Activated CD4-positive, alpha-beta T cell treated with anti-CD3 and anti-CD28 coated beads, Interleukin-10, Interleukin-2, amounts not matched to agents 100 ng/mL and 50 ng/mL, durations not matched to agents 16 hours and 8 hours (primary cell): ENCODE data around the gene SWAP70.
"Not testable (repeated sequence)": the region's sequence is repeated elsewhere in the genome, so short reads cannot be mapped to it uniquely, and the experiment has no call there.

Source experiments
- DNase-seq: peaks from one replicate; pipeline ENCODE4 v3.0.0-alpha.2; 2020

SWAP70 gene

DNA sequence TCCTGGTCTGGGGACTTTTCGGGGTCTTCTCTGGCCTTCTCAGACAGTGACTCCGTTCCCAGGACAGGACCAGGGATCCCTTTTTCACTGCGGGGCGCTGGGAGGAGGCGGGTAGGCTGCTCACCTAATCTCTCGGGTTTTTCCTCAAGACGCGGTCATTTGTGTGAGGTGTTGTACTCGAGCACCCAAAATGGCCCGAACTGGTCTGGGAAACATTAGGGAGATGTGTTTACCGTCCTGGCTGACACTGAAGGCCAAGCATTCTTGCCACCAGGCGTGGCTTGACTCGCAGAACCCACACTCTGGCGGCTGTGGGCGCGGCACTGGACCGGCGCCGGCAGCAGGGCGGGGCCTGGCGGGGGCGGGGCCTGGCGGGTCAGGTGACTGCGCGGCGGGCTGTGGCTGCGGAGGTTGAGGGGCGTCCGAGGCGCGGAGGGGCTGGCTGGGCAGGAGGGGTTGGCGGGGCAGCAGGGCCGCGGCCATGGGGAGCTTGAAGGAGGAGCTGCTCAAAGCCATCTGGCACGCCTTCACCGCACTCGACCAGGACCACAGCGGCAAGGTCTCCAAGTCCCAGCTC lies at the start of gene SWAP70:
TSS of gene SWAP70 (plus strand) at position 379 of the 577 bp plus-strand sequence. CDS start at position 482, 103 bp downstream.
- peak; percentile 88 for DNase-seq

DNA sequence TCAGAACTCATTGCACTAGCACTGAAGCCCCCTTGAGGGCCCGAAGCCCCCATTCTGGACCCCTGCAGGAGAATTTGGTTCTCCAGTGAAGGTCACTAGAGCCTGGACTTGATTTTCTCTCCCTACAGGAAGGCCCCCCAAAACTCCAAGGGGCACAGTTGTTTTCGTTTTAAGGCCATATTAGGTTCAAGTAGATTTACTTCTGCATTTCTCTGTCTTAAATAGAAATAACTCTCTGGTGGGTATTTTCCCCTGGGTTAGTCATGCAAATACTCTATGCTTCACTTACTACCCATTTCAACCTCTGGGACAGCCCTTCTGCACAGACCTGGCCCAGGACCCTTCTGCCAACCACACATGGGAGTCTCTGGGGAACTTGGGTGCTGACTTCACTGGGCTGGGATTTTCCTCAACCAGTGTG lies 48.8 kb upstream of the SWAP70 start:
- DNase-seq, result peak; percentile 6

DNA sequence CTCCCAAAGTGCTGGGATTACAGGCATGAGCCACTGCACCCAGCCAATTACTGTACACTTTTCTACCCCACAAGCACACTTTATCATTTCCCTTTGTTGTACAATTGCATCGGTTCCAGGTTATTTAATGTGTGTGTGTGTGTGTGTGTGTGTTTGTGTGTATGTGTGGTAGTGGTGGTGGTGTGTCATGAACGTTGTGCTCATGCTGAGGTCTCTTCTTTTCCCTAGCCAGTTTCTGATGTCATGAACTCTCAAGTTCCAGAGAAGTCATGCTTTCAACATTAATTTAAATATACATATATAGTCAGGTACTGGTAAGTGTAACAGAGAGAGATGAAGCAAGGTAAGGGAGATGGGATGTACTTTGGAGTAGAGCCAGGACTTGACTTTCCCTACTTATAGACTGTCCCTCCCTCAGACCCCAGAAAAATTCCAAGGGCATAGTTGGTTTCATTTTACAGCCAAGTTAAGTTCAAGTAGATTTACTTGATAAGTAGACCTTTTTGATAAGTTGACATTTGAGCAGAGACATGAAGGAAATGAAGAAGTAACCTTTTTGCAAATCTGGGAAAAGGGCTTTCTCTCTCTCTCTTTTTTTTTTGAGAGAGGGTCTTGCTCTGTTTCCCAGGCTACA lies 47.7 kb upstream of the SWAP70 start:
- DNase-seq, result no peak

DNA sequence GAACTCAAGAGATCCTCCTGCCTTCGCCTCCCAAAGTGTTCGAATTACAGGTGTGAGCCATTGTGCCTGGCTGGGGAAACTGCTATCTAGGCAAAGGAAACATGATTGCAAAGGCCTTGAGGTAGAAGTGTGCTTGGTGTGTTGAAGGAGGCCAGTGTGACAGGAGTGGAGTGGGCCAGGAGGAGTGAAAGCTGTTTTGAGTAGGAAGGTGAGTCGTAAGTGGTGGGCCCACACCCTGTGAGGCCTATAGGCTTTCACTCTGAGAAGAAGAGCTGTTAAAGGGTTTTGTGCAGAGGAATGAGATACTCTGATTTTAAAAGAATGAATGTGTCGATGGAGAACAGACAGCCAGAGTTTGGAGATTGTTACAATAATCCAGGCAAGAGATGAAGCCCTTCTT lies 47.0 kb upstream of the SWAP70 start:
- DNase-seq, result peak; percentile 9

DNA sequence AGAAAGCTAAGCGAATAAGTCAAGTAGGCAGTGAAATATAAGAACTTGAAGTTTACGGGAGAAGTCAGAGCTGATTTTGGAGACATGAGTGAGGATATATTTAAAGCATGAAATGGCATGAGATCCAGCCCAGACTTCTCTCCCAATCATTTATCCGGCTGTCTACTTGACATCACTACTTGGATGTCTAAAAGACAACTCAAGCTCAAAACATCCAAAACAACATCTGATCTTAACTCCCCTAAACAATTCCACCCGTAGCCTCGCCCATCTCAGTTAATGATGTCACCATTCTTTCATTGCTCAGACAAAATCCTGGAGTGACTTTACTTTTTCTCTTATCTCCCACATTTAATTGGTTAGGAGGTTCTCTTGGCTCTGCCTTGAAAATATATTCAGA lies 45.9 kb upstream of the SWAP70 start:
- DNase-seq, result no peak

DNA sequence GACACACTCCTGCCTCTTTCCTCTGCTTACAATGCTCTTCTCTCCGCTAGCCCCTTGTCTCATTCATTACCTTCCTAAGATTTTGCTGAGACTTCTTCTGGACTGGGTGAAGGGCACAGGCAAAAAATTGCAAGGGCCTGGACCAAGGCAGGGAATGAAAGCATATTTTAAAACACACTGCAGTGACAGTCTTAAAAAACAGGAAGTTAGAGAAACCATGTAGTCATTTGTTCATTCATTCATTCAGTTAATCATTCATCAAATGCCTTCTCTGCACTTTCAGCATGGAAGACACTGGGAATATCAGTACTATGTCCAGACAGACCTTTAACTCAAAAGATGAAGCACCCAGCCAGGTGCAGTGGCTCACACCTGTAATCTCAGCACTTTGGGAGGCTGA lies 44.9 kb upstream of the SWAP70 start:
- no peak for DNase-seq

DNA sequence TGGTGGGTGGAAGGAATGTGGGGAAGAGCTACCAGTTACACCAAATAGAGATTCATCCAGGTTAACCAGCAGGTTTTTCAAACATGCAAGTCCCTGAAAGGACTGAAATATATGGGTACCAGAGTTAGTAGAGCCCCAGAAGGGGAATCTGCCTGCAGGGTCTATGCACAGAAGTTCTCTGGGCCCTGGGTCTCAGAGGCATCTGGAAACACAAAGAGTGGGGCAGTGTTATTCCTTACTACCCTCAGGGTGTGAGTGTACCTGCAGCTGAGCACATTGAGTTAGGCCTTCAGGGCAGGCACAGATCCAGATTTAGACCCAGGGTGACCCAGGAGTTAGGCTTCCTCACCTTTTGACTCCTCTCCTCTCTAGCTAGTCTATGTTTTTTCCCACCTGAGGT lies 43.9 kb upstream of the SWAP70 start:
- DNase-seq, result no peak

DNA sequence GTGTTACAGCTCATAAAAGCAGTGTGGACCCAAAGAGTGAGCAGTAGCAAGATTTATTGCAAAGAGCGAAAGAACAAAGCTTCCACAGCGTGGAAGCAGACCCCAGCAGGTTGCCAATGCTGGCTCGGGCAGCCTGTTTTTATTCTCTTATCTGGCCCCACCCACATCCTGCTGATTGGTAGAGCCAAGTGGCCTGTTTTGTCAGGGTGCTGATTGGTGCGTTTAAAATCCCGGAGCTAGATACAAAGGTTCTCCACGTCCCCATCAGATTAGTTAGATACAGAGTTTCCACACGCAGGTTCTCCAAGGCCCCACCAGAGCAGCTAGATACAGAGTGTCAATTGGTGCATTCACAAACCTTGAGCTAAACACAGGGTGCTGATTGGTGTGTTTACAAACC lies 41.5 kb upstream of the SWAP70 start:
- not testable (repeated sequence) for DNase-seq

DNA sequence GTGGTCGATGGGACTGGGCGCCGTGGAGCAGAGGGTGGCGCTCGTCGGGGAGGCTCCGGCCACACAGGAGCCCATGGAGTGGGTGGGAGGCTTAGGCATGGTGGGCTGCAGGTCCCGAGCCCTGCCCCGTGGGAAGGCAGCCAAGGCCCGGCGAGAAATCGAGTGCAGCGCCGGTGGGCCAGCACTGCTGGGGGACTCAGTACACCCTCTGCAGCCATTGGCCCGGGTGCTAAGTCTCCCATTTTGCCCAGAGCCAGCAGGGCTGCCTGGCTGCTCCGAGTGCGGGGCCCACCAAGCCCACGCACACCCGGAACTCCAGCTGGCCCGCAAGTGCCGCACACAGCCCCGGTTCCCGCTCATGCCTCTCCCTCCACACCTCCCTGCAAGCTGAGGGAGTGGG lies 40.8 kb upstream of the SWAP70 start:
- not testable (repeated sequence) for DNase-seq

DNA sequence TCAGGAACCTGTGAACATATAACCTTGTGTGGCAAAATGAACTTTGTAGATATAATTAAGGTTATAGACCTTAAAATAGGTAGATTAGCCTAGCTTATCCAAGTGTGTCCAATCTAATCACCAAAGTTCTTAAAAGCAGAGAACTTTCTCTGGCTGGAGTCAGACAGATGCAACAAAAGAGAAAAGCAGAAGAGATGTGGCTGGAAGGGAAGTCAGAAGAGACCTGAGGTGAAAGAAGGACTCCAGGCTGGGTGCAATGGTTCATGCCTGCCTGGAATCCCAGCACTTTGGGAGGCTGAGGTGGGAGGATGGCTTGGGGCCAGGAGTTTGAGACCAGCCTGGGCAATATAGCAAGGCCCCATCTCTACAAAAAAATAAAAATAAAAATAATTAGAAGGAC lies 39.4 kb upstream of the SWAP70 start:
- no peak for DNase-seq

DNA sequence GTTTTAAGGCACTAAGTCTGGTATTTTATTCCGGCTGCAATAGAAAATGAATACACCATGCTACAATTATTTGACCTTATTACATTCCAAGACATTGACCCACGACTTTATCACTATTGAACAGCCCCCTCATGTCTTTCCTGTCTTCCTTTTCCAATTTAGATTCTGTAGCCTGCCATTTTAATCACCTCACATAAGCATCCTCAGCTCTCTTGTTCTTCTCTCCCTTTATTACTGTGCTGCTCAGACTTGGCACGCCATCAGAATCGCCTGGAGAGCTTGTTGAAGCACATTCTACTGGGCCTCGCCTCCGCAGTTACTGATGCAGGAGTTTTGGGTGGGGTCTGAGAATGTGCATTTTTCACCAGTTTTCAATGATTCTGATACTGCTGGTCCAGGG lies 38.7 kb upstream of the SWAP70 start:
- no peak for DNase-seq

DNA sequence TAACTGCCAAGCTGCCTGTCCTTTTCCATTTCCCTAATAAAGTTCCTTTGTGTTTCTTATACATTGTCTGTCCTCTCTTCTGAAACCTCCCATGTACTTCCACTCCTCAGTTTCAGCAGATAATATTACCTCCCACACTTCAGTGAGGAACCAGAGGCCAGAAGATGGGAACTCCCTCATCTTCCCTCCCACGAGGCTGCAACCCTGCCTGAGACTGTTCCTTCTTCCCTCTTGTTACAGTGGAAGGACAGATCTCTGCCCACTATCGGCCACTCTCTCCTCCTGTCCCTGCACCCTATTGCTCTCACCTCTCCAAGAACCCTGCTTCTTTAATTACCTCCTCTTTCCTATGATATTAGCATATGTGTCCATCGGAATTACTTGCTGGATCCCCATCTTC lies 38.1 kb upstream of the SWAP70 start:
- no peak for DNase-seq

DNA sequence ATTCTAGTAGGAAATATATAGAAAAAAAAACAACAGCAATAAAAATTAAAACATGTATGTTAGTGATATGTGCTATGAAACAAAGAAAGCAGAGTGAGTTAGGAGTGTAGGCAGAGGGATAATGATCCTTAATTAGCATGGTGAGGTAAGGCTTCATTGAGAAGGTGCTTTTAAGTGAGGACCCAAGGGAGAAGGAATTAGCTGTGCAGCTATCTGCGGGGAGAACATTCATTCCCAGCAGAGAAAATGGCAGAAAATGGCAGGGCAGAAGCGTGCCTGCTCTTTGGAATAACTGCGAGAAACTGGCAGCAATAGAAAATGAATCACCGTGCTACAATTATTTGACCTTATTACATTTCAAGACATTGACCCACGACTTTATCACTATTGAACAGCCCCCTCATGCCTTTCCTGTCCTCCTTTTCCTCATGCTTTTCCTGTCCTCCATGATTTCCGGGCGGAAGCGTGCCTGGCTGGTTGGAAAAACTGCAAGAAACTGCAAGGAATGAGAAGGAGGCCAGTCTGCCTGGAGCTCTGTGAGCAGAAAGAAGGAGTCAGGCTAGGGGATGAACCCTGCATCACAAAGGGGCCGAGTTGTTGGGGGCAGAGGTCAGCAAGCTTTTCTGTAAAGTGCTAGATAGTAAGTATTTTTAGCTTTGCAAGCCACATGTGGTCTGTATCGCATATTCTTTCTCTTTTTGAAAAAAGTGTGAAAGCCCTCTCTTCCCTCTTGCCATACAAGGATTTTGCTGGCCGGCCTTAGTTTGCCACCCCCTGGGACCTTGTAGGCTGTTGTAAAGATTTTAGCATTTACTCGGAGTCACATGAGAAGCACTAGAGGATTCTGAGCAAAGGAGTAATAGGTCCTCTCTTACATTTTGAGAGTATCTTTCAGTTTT lies 37.1 kb upstream of the SWAP70 start:
- no peak for DNase-seq

DNA sequence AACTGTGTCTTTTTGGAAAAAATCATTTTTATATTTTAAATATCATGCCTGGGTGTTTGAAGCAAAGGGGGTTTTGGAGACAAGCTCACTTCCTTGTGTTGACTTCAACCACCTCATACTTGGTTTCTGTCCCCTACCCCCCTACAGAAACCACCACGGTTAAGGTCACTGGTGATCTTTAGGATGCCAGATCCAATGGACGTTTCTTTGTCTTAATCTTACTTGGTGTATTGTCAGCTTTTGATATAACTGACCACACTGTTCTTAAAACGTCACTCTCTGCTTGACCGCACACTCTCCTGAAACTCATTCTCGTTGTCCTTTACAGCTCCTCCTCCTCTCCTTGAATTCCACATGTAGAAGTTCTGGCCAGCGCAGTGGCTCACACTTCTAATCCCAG lies 34.8 kb upstream of the SWAP70 start:
- DNase-seq, result no peak

DNA sequence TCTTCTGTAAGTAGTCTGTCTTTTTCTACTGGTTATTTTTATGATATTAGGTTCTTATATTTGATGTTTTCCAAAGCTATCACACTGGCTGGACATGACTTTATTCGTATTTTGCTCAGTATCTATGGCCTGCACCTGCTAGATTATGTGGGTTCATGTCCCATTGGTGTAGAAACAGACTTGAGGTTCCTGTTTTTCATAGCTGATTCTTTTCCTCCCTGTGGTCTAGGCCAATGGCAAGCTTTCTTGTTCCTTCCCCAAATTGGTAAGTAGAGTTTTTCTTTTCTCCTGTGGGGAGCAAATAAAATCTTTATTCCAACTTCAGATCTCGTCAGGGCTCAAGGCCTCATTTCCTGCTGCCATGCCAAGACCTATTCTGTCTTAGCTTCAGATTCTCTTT lies 30.2 kb upstream of the SWAP70 start:
- DNase-seq, result no peak

DNA sequence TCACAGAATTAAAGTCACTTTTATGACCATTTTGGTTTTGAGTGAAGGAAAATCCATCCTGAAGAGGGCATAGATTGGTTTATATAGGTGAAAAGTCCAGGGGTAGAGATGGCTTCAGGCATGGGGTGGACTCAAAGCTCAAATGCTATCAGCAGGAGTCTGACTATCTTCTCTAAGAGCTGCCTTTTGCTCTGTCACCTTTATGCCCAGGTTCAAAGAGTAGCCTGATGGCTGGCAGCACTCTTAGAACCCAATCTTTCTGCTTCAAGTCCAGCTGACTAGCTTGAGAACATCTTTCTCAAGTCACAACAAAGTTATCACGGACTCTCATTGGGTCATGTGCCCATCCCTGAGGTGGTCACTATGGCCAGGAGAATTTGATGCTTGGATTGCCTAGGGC lies 27.2 kb upstream of the SWAP70 start:
- DNase-seq, result no peak

DNA sequence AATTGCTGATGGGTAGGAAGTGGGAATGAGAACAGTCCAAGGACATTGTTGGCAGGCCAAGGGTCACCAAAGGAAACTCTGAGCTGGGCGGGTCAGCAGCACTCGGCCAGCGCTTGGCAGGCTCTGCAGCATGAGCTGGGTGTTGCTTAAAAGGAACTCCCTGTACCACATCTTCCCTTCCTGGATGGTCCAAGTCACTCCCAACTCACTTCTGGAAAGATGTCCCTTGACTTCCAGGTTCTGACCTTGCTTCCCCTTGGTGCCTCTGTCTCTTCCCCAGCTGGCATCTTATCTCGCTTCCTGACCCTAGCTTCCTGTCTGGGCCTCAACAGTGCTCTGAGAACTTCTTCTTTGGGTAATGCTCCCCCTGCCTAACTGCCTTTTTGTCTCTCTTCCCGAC lies 24.8 kb upstream of the SWAP70 start:
- no peak for DNase-seq

DNA sequence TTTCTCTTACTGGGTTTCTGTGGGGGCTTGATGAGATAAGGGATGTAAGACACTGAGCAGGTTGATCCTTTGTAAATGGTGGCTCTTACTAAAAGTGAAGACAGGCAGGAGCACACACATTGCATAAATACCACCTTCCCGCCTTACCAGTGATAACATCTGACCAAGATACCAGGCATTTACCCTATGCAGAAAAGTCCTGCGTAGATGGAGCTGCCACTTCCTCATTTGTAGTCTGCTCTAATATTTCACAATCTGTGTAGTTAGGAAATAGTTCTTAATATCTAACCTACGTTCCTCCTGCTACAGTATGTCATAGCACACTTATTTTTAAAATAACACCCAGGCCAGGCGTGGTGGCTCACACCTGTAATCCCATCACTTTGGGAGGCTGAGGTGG lies 23.9 kb upstream of the SWAP70 start:
- no peak for DNase-seq

DNA sequence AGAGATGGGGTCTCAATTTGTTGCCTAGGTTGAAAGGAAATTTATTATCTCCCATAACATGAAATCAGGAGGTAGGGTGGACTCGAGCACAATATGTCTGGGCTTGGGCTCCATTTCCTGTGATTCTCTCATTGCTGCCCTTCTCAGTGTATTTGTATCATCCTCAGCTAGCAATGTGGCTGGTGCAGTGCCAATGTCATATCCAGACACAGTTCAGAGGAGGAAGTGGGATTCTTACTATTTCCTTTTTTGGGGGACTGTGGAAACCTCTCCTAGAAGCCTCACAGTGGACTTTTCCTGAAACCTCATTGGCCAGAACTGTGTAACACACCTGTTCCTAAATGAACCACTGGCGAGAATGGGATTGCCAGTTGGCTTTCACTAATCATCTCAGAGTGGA lies 21.0 kb upstream of the SWAP70 start:
- DNase-seq, result no peak

DNA sequence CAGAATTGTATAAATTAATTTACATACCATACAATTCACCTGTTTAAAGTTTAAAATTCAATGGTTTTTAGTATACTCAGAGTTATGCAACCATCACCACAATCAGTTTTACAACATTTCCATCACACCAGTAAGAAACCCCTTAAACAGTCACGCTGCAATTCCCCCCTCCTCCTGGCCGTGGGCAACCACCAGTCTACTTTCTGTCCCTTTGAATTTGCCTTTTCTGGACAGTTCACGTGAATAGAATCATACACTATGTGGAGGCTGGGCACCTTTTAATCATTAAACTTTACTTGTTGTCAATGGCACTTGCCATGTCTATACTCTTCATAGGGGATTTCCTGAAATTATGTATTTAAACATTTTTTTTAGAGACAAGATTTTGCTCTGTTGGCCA lies 20.1 kb upstream of the SWAP70 start:
- DNase-seq, result no peak

DNA sequence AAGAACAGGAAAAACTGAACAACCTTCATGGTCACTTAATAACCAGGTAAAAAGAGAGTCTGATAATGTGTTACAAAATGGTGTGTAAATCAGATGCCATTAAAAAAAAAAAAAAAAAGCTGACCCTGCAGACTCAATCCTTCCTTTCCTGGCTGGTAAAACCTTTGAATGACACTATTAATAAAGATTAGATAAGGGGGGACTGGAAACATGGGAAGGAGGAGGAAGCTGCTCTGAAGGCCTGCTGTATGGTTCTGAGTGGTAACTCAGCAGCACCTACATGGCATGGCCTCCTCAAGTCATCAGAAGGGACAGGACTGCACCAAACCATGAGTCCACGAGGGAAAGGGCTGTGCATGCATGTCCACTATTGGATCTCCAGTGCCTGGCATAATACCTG lies 18.0 kb upstream of the SWAP70 start:
- DNase-seq, result no peak

DNA sequence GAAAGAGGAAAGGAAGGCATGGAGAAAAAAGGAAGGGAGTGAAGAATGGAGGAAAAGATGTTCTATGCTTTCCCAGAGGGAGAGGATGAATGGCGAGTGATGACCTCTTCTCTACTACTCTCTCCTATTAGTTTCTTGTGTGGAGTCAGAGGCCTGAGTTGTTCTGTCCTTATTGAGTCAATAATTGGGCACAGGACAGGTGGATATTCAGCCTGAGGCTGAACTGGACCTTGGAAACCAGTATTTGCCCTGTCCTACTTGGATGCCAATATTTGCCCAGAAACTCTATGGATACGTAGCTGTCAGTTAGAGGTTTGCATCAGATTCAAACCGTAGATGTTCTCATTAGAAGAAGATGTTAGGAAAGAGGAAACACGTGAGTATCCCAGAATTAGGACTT lies 17.6 kb upstream of the SWAP70 start:
- no peak for DNase-seq

DNA sequence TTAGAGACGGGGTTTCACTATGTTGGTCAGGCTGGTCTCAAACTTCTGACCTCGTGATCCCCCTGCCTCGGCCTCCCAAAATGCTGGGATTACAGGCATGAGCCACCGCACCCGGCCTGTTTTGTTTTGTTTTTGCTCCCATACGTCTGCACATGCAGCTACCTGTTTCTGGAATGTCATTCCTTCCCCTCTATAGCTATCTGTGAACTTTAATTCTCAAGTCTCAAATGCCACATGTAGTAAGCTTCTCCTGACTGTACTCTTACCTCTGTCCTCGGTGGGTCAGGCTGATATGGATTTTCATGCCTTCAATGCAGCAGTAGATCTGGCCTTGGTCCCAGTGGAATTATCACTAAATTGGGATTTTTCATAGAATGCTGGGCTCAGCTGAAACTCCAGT lies 12.4 kb upstream of the SWAP70 start:
- no peak for DNase-seq
